Activated T-cell treated with anti-CD3 and anti-CD28 coated beads, Interleukin-2, amount 50 U/mL, for 24 hours (primary cell): ENCODE data around the gene SIAH3.

Source experiments
- DNase-seq: peaks from one replicate; pipeline ENCODE4 v3.0.0-alpha.2; 2020
- H3K27ac Mint-ChIP-seq: 2 replicates; pipeline ENCODE4 v1.8.0; 2020; ENCODE audit warnings: mild to moderate bottlenecking, mixed read lengths
- H3K27me3 Mint-ChIP-seq: 2 replicates; pipeline ENCODE4 v1.8.0; 2020; ENCODE audit warnings: mixed read lengths
- H3K36me3 Mint-ChIP-seq: 2 replicates; pipeline ENCODE4 v1.8.0; 2020; ENCODE audit warnings: low read depth, mixed read lengths
- H3K4me1 Mint-ChIP-seq: 2 replicates; pipeline ENCODE4 v1.8.0; 2020; ENCODE audit warnings: low read depth, mixed read lengths
- H3K4me3 Mint-ChIP-seq: 2 replicates; pipeline ENCODE4 v1.8.0; 2020; ENCODE audit warnings: mild to moderate bottlenecking, moderate library complexity, mixed read lengths
- H3K9me3 Mint-ChIP-seq: 2 replicates; pipeline ENCODE4 v1.8.0; 2020; ENCODE audit warnings: mixed read lengths

The SIAH3 gene

DNA sequence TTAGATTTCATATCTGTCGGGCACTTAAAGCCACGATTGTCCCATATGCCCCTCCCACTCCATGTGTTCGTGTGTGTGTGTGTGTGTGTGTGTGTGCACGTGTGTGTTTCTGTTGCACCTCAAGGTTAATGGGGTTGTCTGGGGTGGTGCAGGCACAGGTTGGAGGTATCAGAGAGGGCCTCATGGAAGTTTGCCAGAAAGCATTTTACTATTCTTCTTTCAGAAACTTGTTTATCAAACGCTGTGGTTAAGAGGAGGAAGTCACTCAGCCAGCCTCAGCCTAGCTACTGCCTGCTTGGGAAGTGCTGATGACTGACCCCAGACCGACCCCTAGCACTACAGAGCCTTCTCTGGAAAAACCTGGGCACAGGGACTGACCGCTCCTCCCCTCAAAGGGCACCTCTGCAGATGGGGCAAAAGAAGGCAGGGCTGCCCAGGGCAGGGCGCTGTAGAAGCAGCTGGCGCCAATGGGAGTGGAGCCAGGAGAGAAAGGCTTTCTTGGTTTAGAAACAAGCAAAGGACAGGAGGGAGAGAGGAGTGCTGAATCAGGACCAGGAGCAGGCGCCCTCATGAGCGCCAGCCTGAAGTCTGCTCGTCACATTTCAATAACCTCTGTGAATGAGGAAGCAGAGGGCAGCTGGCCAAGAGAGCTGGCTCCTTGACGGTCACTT is 3.9 kb downstream of the SIAH3 start:
- Mint-ChIP-seq H3K4me3 (no peak overlapping the region), H3K27me3 (peaks cover 12% of the 10 kb centered on the region), H3K36me3 (no peaks in the 10 kb centered on the region), H3K9me3 (no peaks in the 10 kb centered on the region), H3K27ac (peak overlapping the region; percentile 74), H3K4me1 (peaks cover 57% of the 10 kb centered on the region)
- DNase-seq, result peak; percentile 41

DNA sequence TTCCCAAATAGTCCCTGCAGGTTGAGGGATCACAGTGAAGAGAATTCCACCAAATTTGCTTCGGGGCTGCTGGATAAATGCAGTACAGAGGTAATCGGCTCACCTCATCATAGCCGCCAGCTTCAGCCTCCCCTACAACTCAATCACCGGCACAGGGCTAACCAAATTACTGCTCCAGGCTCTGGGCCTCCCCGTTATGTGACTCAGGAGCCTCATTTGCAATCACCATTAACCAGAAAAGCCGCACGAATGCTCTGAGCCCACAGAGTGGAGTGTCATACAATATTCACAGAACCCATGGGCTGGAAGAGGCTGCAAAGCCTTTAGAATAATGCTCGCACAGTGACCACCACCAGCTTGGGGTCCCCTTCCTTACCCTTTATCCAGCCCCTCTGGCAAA is 4.9 kb downstream of the SIAH3 start:
- no peak overlapping the region for H3K27ac Mint-ChIP-seq
- peaks cover 8% of the 10 kb centered on the region for H3K27me3 Mint-ChIP-seq
- no peak for DNase-seq
- H3K4me3 Mint-ChIP-seq, result no peak overlapping the region
- H3K9me3 Mint-ChIP-seq, result no peaks in the 10 kb centered on the region
- H3K36me3 Mint-ChIP-seq, result no peaks in the 10 kb centered on the region
- peaks cover 55% of the 10 kb centered on the region for H3K4me1 Mint-ChIP-seq

DNA sequence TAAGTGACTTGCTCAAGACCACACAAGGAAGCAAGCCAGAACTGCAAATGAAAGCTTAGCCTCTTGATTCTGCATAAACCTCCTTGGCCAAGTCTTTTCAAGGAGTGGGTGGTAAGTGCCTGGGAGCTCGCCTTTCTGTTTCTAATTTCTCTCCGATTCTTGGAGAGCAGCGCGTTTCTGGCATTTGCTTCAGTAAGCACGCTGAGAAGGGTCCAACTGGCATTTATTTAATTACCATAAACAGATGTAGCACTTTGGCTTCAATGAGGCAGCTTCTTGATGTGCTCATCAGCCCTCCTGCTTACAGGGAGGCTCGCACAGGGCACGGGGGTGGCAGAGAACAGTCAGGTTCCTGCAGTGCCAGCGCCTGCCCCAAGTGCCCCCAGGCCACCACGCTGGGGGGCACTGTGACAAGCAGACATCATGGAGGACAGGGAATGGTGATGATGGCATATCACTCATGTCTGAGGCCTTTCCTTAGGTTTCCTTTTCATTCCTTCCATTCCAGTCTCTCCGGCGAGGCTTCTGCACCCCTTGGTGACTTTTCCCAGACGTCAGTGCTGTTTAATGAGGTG is 13.3 kb downstream of the SIAH3 start:
- Mint-ChIP-seq H3K4me1 (no peaks in the 10 kb centered on the region), H3K9me3 (no peaks in the 10 kb centered on the region), H3K27ac (no peak overlapping the region), H3K36me3 (no peaks in the 10 kb centered on the region), H3K27me3 (no peaks in the 10 kb centered on the region), H3K4me3 (no peak overlapping the region)
- DNase-seq, result no peak

DNA sequence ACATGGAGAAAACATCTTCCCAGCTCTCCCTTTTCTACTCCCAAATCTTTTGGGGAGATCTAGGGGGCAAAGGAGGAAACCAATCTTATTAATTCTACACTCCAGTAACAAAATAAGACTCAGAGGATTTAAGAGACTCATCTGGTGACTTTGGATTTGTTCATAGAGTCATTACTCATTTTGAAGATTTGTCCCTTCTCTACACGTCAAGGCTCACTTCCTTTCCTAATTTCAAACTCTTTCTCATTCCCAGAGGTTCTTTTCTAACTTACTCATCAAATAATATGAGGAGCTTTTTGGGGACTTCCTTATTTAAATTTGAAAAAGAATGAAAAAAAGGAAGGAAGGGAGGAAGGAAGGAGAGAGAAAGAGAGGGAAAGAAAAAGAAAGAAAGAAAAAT is 14.4 kb downstream of the SIAH3 start:
- H3K9me3 Mint-ChIP-seq, result no peaks in the 10 kb centered on the region
- DNase-seq, result no peak
- H3K36me3 Mint-ChIP-seq, result no peaks in the 10 kb centered on the region
- H3K4me3 Mint-ChIP-seq, result no peak overlapping the region
- no peaks in the 10 kb centered on the region for H3K4me1 Mint-ChIP-seq
- H3K27me3 Mint-ChIP-seq, result no peaks in the 10 kb centered on the region
- H3K27ac Mint-ChIP-seq, result no peak overlapping the region

DNA sequence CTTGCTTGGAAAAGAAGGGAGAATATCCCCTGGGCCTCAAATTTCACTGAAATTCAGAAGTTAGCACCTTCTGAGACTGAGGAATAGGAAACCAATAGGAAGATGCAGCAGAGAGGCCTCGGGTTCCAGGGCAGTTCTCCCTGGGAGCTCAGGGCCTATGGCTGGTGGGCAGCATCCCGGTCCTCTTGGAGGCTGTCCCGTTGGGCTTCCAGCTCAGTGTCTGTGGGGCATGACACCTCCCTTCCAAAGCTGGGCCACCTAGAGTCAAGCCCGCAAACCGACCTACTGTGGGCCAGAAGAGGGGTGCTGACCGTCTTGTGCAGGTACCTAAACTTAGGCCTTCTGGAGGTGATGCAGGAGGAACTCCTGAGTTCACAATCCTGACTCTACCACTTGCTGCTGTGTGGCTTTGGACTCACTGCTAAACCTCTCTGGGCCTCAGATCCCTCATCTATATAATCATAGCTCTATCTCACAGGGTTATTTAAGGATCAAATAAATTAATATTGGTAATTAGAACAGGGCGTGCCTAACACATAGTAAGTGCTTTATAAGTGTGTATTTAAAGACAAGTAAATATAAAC is 17.1 kb downstream of the SIAH3 start:
- Mint-ChIP-seq H3K27ac (no peak overlapping the region), H3K9me3 (no peaks in the 10 kb centered on the region), H3K4me3 (no peak overlapping the region), H3K36me3 (no peaks in the 10 kb centered on the region), H3K4me1 (no peaks in the 10 kb centered on the region), H3K27me3 (no peaks in the 10 kb centered on the region)
- DNase-seq, result no peak

DNA sequence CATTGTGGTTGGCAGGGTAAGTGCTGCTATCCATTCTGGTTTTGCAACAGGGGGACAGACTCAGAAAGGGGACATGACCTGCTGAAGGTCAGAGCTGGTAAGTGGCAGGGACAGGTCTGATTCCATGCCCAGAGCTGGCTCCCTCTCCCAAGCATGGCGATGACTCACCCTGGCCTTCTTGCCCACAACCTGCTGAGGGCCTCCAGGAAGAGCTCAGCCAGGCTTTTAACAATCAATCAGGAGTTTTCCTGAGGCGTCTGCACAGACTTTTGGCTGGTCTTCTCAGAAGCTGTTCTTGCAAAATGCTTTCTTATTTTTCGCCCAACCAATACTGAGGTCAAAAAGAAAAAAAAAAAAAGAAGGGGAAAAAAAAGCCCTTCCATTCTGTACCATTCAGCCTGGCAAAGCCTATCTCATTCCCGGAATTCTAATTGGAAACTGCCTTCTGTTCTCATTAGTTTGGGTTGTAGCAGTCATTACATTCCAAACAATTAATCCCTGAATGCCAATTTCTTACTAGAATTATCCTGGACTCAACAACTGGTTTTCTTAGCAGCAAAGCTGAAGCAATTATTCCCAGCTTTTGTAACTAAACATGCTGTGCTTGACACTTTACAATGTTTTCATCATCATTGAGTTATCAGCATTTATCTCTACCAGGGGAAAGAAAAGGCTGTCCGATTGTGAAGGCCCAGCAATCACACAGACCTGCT is 17.7 kb downstream of the SIAH3 start:
- no peak overlapping the region for H3K27ac Mint-ChIP-seq
- H3K27me3 Mint-ChIP-seq, result no peaks in the 10 kb centered on the region
- H3K9me3 Mint-ChIP-seq, result no peaks in the 10 kb centered on the region
- H3K4me3 Mint-ChIP-seq, result no peak overlapping the region
- H3K4me1 Mint-ChIP-seq, result no peaks in the 10 kb centered on the region
- DNase-seq, result no peak
- no peaks in the 10 kb centered on the region for H3K36me3 Mint-ChIP-seq

DNA sequence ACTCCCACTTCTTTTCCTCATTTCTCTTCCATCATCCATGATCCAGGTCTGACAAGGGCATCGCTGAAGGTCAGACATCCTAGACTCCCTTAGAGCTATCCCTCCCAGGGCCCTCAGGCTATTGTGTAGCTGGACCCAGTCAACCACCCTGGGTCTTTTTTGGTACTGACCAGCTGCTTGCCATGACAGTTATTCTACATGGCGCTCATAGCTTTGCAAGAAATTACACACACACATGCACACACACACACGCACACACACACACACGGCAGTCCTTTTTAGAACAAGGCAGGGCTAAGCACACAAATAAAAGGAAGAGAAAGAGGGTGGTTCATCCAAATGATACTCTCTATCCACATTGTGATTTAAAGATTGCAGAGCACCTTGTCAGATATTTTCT is 18.3 kb downstream of the SIAH3 start:
- no peak overlapping the region for H3K27ac Mint-ChIP-seq
- no peaks in the 10 kb centered on the region for H3K9me3 Mint-ChIP-seq
- no peak overlapping the region for H3K4me3 Mint-ChIP-seq
- H3K36me3 Mint-ChIP-seq, result no peaks in the 10 kb centered on the region
- no peaks in the 10 kb centered on the region for H3K4me1 Mint-ChIP-seq
- no peaks in the 10 kb centered on the region for H3K27me3 Mint-ChIP-seq
- DNase-seq, result no peak

DNA sequence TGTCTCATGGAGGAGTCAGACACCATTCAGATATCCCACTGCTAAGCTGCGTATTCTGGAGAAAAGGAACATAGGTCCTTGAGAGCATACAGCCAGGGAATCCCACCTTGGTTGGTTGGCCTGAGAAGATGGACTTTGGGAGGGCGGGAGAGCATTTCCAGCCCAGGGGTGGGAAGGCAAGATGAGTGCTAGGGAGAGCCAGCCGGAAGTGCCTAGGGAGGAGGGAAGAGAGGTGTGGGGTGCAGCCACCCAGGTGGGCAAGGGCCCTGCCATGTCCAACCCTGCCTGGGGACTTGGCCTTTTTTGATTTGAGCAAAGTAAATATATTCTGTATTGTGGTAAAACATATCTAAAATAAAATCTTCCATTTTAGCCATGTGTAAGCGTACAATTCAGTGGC is 19.7 kb downstream of the SIAH3 start:
- Mint-ChIP-seq H3K36me3 (no peaks in the 10 kb centered on the region), H3K27me3 (no peaks in the 10 kb centered on the region), H3K9me3 (no peaks in the 10 kb centered on the region), H3K27ac (no peak overlapping the region), H3K4me3 (no peak overlapping the region), H3K4me1 (no peaks in the 10 kb centered on the region)
- DNase-seq, result no peak

DNA sequence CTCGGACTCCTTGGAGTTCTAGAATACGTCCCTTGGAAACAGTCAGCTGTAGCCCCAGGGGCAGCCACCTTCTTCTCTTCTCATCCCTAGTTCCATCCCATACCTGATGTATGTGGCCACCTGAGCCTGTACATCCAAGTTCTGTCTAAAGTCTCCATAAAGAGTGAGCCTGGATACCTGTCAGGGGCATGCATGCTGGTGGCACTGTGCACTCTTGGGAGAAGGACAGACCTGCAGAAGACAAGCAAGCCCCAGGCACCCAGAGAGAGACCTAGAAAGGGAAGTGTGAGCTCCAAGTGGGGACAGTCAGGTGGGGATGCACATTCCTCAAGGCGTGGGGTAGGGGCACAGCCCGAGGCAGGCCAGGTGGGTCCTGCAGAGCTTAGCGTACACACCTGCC is 21.4 kb downstream of the SIAH3 start:
- DNase-seq, result no peak
- Mint-ChIP-seq H3K27ac (no peak overlapping the region), H3K27me3 (no peaks in the 10 kb centered on the region), H3K4me1 (no peaks in the 10 kb centered on the region), H3K4me3 (no peak overlapping the region), H3K36me3 (no peaks in the 10 kb centered on the region), H3K9me3 (no peaks in the 10 kb centered on the region)

DNA sequence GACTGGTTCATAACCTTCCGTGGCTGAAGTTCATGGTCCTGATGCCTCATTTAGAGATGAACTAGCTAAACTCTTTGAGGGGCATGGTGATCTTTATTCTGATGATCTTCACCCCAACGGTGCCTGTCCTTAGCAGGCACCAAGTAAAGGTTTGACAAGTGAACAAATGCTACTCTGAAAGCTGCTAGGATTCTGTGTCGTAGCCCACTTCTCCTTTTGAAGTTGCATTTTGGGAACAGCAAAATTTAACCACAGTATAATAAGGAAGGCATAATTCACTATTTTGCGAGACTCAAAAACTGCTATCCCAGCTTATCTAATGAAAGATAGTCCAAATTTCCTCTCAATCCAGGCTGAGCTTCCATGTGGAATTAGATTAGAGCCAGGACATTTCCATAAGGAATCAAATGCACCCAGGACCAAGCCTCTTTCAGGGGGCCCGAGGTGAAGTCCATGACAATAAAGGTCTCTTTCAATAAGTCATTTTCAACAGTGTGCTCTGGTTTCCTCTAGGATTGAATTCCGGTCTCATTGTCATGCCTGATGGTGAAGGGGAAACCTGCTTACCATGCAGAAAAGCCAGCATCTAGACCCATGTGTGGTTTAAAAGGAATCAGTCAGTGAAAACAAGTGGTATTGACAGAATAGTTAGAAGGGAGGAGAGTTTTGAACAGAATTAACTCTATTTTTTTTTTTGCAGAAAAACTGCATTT is 23.1 kb downstream of the SIAH3 start:
- no peaks in the 10 kb centered on the region for H3K36me3 Mint-ChIP-seq
- H3K27me3 Mint-ChIP-seq, result no peaks in the 10 kb centered on the region
- H3K4me1 Mint-ChIP-seq, result no peaks in the 10 kb centered on the region
- no peak for DNase-seq
- H3K9me3 Mint-ChIP-seq, result no peaks in the 10 kb centered on the region
- no peak overlapping the region for H3K27ac Mint-ChIP-seq
- no peak overlapping the region for H3K4me3 Mint-ChIP-seq

DNA sequence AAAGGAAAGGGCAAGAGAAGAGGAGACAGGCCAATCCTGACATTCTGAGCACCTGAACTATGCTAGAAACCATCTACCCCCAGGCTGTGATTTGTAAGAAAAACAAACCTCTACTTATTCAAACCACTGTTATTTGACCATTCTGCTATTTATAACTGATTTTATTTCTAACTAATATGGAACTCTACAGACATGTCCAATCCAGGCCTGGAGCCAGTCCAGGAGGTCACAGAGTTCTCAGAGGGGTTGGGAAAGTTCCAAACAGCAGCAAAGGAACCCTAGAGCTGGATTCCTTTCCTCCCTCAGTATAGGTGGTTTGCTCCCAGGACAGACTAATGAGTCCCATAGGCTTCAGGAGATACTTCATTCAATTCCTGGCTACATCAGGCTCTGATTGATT is 24.2 kb downstream of the SIAH3 start:
- Mint-ChIP-seq H3K4me1 (no peaks in the 10 kb centered on the region), H3K36me3 (no peaks in the 10 kb centered on the region), H3K9me3 (no peaks in the 10 kb centered on the region), H3K4me3 (no peak overlapping the region), H3K27me3 (no peaks in the 10 kb centered on the region), H3K27ac (no peak overlapping the region)
- no peak for DNase-seq

DNA sequence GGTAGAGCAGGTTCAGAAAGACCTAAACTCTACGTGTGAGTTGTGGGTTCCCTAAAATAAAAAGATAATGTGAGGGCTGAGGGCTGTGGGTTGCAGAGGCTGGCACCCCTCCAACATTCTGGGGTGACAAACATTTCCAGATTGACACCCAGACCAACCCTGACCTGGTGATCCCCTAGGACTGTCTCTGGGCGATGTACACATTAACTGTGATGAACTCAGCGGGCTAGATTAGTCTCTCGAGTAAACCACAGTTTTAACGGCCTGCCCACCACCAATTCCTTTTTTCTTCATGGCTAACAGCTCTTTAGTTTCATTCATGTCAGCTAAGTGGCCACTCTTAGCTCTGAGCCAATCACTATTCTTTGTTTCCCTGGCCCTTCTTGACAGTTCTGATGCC is 24.8 kb downstream of the SIAH3 start:
- DNase-seq, result no peak
- no peaks in the 10 kb centered on the region for H3K36me3 Mint-ChIP-seq
- no peaks in the 10 kb centered on the region for H3K9me3 Mint-ChIP-seq
- H3K4me3 Mint-ChIP-seq, result no peak overlapping the region
- H3K4me1 Mint-ChIP-seq, result no peaks in the 10 kb centered on the region
- H3K27me3 Mint-ChIP-seq, result no peaks in the 10 kb centered on the region
- H3K27ac Mint-ChIP-seq, result no peak overlapping the region

DNA sequence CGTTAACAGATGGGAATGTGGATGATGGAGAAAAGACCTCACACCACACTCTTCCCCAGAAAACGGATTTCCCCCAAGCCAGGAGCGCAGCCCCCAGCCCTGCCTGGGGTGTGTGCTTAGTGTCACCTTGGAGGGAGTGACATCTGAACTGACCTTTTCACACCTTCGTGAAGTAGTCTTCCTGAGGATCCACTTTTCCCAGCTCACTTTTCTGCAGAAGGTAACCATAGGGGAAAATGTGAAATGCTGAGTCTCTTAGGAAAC is 26.2 kb downstream of the SIAH3 start:
- H3K27me3 Mint-ChIP-seq, result no peaks in the 10 kb centered on the region
- no peak overlapping the region for H3K27ac Mint-ChIP-seq
- no peaks in the 10 kb centered on the region for H3K9me3 Mint-ChIP-seq
- DNase-seq, result no peak
- H3K4me3 Mint-ChIP-seq, result no peak overlapping the region
- no peaks in the 10 kb centered on the region for H3K36me3 Mint-ChIP-seq
- H3K4me1 Mint-ChIP-seq, result no peaks in the 10 kb centered on the region

DNA sequence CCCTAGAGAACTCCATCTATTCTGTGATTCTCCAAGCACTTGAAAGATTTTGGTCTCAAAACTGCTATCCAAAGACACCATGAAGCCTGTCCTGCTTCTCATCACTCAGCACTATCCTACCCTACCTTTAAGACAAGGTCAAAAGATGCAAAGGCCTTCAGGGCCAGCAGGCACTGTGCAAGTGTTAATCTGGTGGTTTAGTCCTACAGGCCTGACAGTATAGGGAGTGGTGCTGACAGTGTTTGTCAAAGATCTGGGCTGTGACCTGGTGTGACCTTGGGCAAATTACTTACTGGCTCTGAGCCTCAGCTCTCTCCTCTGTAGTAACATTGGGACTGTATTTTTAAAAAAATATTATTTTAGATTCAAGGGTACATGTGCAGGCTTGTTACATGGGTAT is 28.0 kb downstream of the SIAH3 start:
- H3K4me3 Mint-ChIP-seq, result no peak overlapping the region
- H3K9me3 Mint-ChIP-seq, result no peaks in the 10 kb centered on the region
- H3K27ac Mint-ChIP-seq, result no peak overlapping the region
- no peaks in the 10 kb centered on the region for H3K4me1 Mint-ChIP-seq
- H3K27me3 Mint-ChIP-seq, result no peaks in the 10 kb centered on the region
- no peak for DNase-seq
- no peaks in the 10 kb centered on the region for H3K36me3 Mint-ChIP-seq

DNA sequence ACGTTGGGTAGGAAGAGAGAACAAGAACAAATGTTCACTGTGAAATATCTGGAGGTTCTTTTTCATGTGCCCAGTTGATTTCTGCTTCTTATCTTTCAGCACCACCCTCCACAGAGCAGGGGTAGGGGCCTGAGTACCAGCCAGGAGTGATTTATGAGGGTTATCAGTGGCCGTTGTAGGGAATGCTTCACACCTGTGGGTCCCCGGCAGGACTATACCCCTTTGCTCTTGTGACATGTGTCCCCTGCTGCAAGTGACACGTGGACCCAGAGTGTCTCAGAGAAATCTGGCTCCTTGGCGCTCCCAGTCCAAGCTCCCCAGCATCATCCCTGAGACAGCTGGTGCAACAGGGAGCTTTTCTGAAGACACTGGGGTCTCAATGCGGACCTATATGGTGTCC is 29.7 kb downstream of the SIAH3 start:
- H3K4me3 Mint-ChIP-seq, result no peak overlapping the region
- no peak for DNase-seq
- no peaks in the 10 kb centered on the region for H3K27me3 Mint-ChIP-seq
- no peaks in the 10 kb centered on the region for H3K36me3 Mint-ChIP-seq
- H3K9me3 Mint-ChIP-seq, result no peaks in the 10 kb centered on the region
- no peaks in the 10 kb centered on the region for H3K4me1 Mint-ChIP-seq
- no peak overlapping the region for H3K27ac Mint-ChIP-seq
